C1 segment of cervical spinal cord (tissue), 14 donors: ENCODE results near the gene NKX1-2.

Source experiments
- DNase-seq, 14 donors: peaks; one replicate each; lab custom pipeline; 2025; lab: John Stamatoyannopoulos, UW

The NKX1-2 gene

GRCh38 chr10:124450012-124450782 lies at the start of gene NKX1-2:
TSS of gene NKX1-2 (minus strand) at chr10:124450035. CDS start at chr10:124449943, 92 bp downstream.
- peak in 7 of 14 donors; percentile 2 to 32 (median 25) for DNase-seq

DNA sequence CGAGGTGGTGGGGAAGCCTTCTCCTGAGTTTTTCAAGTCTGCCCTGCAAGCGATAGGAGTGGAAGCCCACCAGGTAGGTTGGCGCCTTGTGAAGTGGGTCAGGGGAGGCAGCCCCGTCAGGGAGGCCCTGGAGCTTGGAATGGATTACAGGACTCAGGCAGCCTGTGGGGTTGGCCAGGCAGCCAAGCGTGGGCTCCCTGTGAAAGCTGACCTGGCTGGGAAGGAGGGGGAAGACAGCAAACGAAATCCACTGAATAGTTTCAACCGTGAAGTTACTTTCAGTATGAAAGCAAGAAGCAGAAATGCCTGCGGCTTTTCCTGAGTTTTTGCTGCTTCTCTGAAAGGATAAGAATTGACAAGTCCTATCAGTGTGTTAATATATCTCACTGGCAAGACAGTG lies 48.2 kb upstream of the NKX1-2 start:
- DNase-seq: no peak

DNA sequence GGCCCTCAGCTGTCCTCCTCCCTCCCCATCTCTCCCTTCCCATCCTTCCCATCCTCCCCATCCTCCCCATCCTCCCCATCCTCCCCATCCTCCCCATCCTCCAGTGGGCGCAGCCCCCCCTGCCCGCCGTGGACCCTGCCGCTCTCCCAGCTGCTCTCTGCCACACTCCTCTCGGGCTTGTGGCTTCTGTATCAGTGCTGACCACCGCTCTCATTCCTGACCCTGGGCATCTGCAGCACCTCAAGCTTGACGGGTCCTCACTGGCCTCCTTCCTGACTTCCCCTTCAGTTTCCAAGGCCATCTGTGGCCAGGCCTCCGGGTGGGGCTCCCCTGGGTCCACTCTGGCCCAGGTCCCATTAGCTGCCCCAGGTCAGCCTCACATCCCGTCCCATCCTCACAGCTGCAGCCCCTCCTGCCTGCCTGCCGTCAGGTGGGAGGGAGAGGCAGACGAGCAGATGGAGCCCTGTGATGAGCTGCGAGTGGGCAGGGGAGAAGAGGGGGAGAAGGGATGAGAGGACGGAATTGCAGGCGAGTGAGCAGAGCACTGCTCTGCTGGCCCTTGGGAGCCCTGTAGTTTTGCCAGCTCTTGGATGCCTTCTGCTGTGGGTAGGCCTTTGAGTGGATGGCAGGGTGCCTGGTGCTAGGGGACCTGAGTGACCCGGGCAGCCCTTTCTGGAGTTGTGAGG lies 47.5 kb upstream of the NKX1-2 start:
- DNase-seq: no peak

GRCh38 chr10:124496620-124497019 lies 46.8 kb upstream of the NKX1-2 start:
- DNase-seq: no peak

- no peak for DNase-seq
Observed at GRCh38 chr10:124496150-124496549, 46.3 kb upstream of the NKX1-2 start.

GRCh38 chr10:124495725-124496124 lies 45.9 kb upstream of the NKX1-2 start:
- no peak for DNase-seq

- no peak for DNase-seq
Observed at GRCh38 chr10:124495162-124495561, 45.3 kb upstream of the NKX1-2 start.

DNA sequence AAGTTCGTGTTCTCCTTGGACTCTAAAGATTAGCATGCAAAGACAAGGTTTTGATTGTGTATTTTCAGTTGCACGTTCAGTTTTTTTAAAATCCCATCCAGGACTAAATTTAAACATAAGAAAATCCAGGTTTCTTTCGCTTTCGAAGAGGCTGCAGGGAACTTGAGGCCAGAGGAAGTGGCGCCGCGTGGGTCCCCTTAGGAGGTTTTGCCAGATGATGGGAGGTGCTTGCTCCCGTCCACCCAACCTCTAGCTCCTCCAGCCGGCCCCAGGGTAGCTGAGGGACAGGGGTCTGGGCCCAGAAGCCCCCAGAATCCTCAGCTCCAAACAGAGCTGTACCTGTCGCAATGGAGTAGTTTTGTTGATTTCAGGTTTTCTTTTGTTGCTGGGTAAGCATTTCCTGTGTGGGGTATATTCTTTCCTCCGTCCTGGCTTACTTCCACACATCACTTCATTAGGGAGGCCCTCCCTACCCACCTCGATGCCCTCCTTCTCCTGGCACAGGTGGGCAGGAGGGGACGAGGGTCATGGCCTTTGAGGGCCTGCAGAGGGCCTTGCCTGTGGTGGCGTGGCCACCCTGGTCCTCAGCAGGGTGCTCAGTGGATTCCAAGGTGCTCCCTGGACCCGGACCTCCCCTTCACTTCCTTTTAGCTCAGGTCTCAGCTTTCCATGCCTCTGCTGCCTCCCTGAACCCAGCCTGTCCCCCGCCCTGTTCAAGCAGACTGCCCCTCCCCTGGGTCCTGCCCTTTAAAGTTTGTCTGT lies 44.4 kb upstream of the NKX1-2 start:
- no peak for DNase-seq

- no peak for DNase-seq
Observed at GRCh38 chr10:124493214-124493882, 43.5 kb upstream of the NKX1-2 start.

DNA sequence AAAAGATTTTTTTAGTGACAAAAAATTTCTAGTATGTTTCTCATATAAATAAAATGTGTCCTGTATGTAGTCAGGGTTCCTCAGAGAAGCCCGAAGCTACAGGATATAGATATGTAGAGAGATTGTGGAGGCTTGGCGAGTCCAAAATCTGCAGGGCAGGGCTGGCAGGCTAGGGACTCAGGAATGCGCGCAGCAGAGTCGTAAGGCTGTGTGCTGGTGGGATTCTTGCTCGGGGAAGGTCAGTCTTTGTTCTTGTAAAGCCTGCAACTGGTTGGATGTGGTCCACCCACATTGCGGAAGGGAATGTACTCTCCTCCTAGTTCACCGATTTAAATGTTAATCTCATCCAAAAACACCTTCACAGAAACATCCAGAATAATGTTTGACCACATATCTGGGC lies 42.4 kb upstream of the NKX1-2 start:
- DNase-seq: no peak

GRCh38 chr10:124491105-124491504 lies 41.3 kb upstream of the NKX1-2 start:
- no peak for DNase-seq

- no peak for DNase-seq
Observed at GRCh38 chr10:124486635-124487034, 36.8 kb upstream of the NKX1-2 start.

- no peak for DNase-seq
Observed at GRCh38 chr10:124484661-124485060, 34.8 kb upstream of the NKX1-2 start.

GRCh38 chr10:124484031-124484430 lies 34.2 kb upstream of the NKX1-2 start:
- no peak for DNase-seq

DNA sequence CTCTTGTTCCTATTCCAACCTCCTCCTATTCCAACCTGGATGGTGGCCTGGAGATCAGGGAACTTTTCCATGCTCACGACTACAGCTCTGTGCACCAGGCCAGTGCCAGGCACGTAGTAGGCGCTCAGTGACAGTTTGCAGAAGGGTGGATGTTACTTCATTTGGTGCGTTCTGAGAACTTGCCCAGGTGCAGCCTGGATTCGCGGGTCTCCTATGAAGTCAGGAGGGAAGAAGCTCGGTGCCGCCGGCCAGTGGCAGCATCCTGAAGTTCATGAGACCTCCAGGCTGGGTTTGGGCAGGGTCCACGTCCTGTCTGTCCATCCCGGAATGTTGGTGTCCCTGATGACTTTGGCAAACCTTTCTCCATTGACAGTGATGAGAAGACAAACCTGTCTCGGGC lies 33.0 kb upstream of the NKX1-2 start:
- no peak for DNase-seq

DNA sequence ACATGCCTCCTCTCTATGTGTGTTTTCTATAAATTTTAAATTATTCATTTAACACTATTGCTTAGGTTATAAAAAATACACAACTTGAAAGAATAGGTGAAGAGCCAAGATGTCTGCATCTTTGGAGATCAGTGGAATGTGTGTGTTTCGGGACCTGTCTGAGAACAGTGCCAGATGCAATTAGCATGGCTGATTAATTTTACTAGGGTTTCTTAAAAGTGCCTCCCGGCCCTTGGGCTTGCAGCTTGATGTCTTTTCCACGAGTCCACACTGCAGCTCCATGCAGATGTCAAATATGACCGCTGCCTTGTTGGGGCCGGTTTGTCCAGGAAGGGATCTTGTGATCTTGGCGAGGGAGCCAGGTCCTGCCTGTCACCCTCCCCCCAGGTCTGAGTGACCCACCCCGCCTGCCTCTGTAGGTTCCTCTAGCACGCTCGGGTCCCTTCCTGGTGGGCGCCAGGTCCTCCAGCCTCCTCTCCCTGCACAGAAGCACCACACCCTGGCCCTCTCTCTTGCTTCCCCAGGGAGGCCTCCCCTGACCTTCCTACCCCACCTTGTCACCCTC lies 32.5 kb upstream of the NKX1-2 start:
- DNase-seq: no peak

- no peak for DNase-seq
Observed at GRCh38 chr10:124481717-124482116, 31.9 kb upstream of the NKX1-2 start.

GRCh38 chr10:124480860-124481259 lies 31.0 kb upstream of the NKX1-2 start:
- no peak for DNase-seq

GRCh38 chr10:124478515-124478914 lies 28.7 kb upstream of the NKX1-2 start:
- no peak for DNase-seq

GRCh38 chr10:124477614-124478363 lies 28.0 kb upstream of the NKX1-2 start:
- DNase-seq: no peak
